ENCODE results near the gene LPIN1. TPM values are rescaled to one million over a fixed set of nuclear protein-coding genes. Genes with fewer than 3 reads are reported as not detected.

The LPIN1 gene
- total and polyA plus RNA-seq, 2 of the 13 experiments (the other 11 are each of a cell fraction or from before 2014, with no cell fraction given): 9.7 to 19.4 TPM

GRCh38 chr2:11789243-11789642 is 42.8 kb downstream of the LPIN1 start (continued):
- TF ChIP-seq THAP7 (CRISPR knock-in tag; IDR thresholded peaks at IDR 0.05) (no peak), ATF2 (CRISPR knock-in tag; IDR thresholded peaks at IDR 0.05) (no peak), HES4 (CRISPR knock-in tag; IDR thresholded peaks at IDR 0.05; ENCODE audit: borderline replicate concordance) (no peak), ZNF138 (CRISPR knock-in tag; IDR thresholded peaks at IDR 0.05; ENCODE audit: low read depth) (no peak)

GRCh38 chr2:11790228-11790627 is 43.8 kb downstream of the LPIN1 start:
- Histone ChIP-seq H3K9ac (ENCODE audit: insufficient read depth, low read depth, low read length) (no peak overlapping the region), H3K4me2 (ENCODE audit: low read depth, low read length) (no peak overlapping the region), H3K27ac (ENCODE audit: extremely low read length, insufficient read depth, low read length) (no peak overlapping the region), H4K20me1 (ENCODE audit: insufficient read depth, low read length) (no peaks in the 10 kb centered on the region), H2AFZ (ENCODE audit: low read length) (no peak overlapping the region), H3K27me3 (ENCODE audit: control insufficient read depth in 1 of 2, insufficient read depth in 2 of 2, low read length in 2 of 2) (no peaks in the 10 kb centered on the region), H3K79me2 (ENCODE audit: insufficient read depth, low read length) (no peaks in the 10 kb centered on the region), H3K4me1 (ENCODE audit: insufficient read depth, low read length) (no peaks in the 10 kb centered on the region), H3K9me3 (ENCODE audit: low read length) (no peaks in the 10 kb centered on the region), H3K36me3 (replicated peaks in 1 of 2; ENCODE audit: control insufficient read depth in 1 of 2, insufficient read depth in 2 of 2, low read length in 2 of 2) (peaks cover 9 to 69% of the 10 kb centered on the region in 2 experiments), H3K4me3 (replicated peaks in 1 of 3; ENCODE audit: insufficient read depth in 1 of 3, low read depth in 2 of 3, low read length in 3 of 3) (no peak overlapping the region)
- ATAC-seq (no peak), FAIRE-seq (no peak), DNase-seq (ENCODE audit: low spot score) (no peak)
- no TSS peak for BruUV-seq (replicated peaks)
- 92% methylated on average over 7 of the region's 7 CpGs for WGBS (ENCODE audit: low lambda C conversion rate)
- ChIA-PET POLR2A (no interaction called here), CTCF (ENCODE audit: low intra/inter-chr PET ratio, low total read pairs) (no interaction called here)
- intact Hi-C loops (cut with micrococcal nuclease; ENCODE audit: unreplicated experiment): no loop called here
- no peak for TF ChIP-seq ELK4 (CRISPR knock-in tag; IDR thresholded peaks at IDR 0.05; ENCODE audit: borderline replicate concordance)
- no peak for TF ChIP-seq U2AF2 (IDR thresholded peaks at IDR 0.05; ENCODE audit: low read depth, low read length)
- no peak for TF ChIP-seq ZNF547 (CRISPR knock-in tag; IDR thresholded peaks at IDR 0.05)
- TF ChIP-seq KDM6A (CRISPR knock-in tag; IDR thresholded peaks at IDR 0.05; ENCODE audit: low read depth): no peak
- no peak for TF ChIP-seq RBM39 (IDR thresholded peaks at IDR 0.05; ENCODE audit: low read depth, low read length, poor library complexity, severe bottlenecking)
- no peak for TF ChIP-seq DRAP1 (CRISPR knock-in tag; IDR thresholded peaks at IDR 0.05)
- no peak for TF ChIP-seq ZNF598 (CRISPR knock-in tag; IDR thresholded peaks at IDR 0.05; ENCODE audit: borderline replicate concordance)
- no peak for TF ChIP-seq ZNF780A (CRISPR knock-in tag; IDR thresholded peaks at IDR 0.05)
- no peak for TF ChIP-seq ZNF280D (CRISPR knock-in tag; IDR thresholded peaks at IDR 0.05)
- no peak for TF ChIP-seq TAF15 (IDR thresholded peaks at IDR 0.05; ENCODE audit: low read depth, low read length, poor library complexity, severe bottlenecking)
- in situ Hi-C loops (cut with HindIII; ENCODE audit: extremely low pct_ligation_motif_present, low pct_unique_long_range_greater_than_20kb): no loop called here
